GM21528 (cell line): Measurements from ENCODE around the gene HMGXB4.
"Not testable (repeated sequence)": the region's sequence is repeated elsewhere in the genome, so short reads cannot be mapped to it uniquely, and the experiment has no call there.

Experiments used
- ATAC-seq: cut with Tn5 transposase; IDR thresholded peaks from one replicate; pipeline ENCODE4 v1.9.1; 2021; ENCODE audit warnings: mild to moderate bottlenecking, moderate library complexity; ENCODE audit not compliant: unreplicated experiment, low FRiP score

The HMGXB4 gene, protein sequence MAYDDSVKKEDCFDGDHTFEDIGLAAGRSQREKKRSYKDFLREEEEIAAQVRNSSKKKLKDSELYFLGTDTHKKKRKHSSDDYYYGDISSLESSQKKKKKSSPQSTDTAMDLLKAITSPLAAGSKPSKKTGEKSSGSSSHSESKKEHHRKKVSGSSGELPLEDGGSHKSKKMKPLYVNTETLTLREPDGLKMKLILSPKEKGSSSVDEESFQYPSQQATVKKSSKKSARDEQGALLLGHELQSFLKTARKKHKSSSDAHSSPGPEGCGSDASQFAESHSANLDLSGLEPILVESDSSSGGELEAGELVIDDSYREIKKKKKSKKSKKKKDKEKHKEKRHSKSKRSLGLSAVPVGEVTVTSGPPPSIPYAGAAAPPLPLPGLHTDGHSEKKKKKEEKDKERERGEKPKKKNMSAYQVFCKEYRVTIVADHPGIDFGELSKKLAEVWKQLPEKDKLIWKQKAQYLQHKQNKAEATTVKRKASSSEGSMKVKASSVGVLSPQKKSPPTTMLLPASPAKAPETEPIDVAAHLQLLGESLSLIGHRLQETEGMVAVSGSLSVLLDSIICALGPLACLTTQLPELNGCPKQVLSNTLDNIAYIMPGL

DNA sequence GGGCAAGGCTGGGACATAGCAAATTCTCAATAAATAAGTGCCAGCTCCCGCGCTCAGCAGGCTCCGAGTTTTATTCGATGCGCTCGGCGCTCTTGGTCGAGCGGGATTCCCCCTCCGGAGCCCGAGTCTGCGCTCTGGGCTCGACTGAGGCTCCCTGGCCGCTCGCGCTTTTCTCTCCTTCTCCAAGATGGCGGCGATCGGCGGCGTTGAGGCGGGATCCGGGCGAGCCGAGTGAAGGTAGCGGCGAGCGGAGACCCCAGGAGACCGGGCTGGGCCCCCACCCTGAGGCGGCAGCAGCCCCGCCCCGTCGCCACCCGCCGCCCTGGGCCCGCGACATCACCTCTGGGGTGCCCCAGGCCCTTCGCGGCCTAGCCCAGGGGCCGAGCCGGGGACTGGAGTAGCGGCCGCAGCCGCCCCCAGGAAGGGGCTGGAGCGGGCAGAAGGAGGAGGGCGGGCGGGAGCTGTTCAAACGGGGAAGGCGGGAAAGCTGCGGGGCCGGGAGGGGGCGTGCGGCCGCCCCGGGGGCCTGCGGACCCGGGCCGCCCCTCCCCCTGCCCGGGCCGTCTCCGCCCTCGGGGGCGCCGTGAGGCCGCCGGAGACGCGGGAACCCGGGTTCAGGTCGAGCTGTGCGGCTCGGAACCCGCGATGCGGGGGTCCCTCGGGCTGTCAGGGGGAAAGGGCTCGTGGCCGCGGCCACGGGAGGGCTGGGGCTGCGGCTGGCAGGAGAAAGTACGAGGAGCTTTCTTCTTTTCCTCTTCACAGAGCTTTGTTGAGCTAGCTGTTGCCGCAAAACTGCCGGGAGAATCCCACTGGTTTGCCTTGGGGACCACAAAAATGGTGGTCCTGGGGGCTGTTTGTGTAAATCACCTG, at the start of gene HMGXB4:
HMGXB4 (plus strand) TSS at position 173 of the 870 bp plus-strand sequence. CDS start 4,898 bp downstream, outside the sequence.
- peak; percentile 87 for ATAC-seq

DNA sequence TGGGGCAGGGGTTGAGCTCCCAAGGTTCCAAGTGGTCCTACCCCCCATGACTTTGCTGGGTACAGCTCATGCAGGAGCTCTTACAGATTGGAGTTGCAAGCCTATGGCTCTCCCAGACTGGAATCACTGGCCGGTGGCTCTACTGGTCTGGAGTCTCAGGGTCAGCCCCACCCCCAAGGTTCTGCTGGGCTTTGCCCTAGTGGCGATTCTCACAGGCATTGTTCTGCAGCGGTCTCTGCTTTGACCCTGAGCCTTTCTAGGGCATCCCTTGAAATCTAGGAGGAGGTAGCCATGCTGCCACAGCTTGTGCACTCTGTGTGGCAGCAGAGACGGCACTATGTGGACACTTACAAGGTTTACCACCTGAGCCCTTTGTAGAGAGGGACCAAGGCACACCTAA, 49.3 kb upstream of the HMGXB4 start:
- no peak for ATAC-seq

DNA sequence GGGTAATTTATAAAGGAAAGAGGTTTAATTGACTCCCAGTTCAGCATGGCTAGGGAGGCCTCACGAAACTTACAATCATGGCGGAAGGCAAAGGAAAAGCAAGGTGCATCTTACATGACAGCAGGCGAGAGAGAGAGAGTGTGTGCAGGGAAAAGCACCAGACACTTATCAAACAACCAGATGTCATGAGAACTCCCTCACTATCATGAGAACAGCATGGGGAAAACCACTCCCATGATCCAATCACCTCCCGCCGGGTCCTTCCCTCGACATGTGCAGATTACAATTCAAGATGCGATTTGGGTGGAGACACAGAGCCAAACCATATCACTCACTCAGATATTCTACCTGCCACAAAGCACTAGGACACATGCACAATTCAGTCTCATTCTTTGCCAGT, 48.1 kb upstream of the HMGXB4 start:
- ATAC-seq = no peak

DNA sequence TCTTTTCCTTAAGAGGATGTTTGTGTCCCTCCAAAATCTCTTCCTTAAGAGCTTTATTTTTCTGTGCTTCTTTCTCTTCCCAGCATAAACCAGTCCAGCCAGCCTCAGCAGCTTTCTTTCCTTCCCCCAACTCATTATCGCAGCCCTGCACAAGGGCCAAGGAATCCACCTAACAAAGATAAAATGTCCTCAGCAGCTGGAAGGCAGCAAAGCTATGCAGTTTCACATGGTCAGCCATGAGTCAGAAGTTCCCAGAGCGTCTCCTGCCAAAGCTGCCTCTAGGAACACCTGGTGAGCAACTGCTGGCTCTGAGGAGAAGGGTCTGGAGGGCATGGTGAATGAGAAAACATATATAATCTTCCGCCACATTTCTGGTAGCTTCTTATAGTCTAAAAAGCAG, 45.3 kb upstream of the HMGXB4 start:
- ATAC-seq = no peak

DNA sequence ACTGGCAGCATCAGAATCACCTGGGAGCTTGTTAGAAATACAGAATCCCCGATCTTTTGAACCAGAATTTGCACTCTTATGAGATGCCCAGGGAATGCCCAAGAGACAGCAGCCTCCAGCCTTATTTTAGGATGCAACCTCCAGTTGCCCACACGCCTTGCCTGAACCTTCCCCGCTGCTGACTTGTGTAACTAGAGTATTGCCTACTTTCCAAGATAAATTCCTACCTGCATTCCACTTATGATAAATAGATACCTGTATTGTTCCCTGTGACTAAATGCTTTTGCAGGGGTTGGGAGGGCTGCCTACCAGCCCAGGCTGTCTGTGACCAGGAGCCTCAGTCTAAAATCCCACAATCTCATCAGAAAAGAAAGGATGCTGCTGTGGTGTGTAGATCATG, 44.3 kb upstream of the HMGXB4 start:
- no peak for ATAC-seq

DNA sequence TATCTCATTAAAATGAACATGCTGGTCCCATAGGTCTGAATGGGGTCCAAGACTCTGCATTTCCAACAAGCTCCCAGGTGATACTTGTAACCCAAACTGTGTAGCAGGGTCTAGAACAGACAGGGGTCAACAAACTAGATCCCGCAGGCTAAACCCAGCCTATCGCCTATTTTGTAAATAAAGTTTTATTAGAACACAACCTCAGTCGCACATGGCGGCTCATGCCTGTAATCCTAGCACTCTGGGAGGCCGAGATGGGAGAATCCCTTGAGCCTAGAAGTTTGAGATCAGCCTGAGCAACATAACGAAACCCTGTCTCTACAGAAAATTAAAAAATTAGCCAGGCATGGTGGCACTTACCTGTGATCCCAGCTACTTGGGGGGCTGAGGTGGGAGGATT, 42.3 kb upstream of the HMGXB4 start:
- ATAC-seq = no peak

DNA sequence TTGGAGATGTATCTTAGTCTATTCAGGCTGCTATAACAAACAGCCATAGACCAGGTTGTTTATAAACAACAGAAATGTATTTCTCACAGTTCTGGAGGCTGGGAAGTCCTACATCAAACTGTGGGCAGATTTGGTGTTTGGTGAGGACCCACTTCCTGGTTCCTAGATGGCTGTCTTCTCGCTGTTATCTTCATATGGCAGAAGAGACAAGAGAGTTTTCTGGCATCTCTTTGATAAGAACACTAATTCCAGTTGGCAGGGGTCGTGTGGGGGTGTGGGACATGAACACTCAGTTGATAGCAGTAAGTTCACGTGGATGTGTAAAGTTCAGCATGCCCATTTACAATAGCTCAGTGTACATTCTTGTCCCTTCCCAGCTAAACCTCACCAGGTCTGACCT, 41.3 kb upstream of the HMGXB4 start:
- no peak for ATAC-seq

DNA sequence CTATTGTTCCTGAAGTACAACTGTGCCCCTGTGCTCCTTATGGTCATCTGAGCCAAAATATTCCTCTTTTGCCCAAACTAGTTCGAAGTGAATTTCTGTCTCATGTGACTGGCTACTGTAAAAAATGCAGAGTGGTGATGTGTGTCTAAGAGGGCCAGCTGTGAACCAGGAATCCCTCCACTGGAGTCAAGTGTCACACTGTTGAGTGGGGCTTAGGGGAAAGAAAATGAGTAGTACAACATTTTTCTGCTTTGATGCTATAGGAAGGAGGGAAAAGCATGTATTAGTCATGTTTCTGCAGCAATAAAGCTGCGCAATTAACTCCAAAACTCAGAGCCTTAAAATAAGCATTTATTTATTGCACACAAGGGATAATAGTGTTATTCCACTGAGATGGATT, 39.8 kb upstream of the HMGXB4 start:
- no peak for ATAC-seq

DNA sequence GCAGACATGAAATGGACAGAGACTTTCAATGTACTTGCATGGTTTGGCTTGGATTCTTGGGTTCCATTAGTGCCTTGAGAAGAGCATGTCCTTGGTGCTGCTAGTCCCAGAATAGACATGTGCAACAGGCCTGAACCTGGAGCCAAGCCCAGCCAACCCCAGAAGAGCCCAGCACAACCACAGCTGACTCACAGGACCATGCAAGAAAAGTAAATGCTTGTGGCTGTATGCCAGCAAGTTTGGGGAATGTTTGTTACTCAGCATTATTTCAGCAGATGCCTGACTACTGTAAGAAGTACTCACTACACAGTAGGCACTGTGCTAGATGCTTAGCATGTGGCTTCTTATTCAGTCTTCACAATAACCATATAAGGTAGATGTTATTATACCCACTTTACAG, 39.2 kb upstream of the HMGXB4 start:
- no peak for ATAC-seq

DNA sequence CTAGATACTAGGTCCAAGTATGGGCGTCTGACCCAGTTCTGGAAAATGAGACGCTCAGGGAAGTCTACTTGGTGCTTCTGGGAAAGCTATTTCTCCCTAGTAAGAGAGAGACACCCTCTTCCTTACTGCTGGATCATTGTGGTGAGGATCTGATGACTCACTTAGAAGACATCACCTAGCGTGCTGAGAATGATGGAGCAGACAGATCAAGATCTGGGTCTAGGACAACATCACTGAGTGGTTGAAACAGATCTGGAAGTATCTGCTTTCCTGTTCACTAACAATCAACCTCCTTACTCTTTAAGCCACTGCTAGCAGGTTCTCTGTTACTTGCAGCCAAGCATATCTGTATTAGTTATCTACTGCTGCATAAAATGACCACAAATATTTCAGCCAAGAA, 38.3 kb upstream of the HMGXB4 start:
- no peak for ATAC-seq

DNA sequence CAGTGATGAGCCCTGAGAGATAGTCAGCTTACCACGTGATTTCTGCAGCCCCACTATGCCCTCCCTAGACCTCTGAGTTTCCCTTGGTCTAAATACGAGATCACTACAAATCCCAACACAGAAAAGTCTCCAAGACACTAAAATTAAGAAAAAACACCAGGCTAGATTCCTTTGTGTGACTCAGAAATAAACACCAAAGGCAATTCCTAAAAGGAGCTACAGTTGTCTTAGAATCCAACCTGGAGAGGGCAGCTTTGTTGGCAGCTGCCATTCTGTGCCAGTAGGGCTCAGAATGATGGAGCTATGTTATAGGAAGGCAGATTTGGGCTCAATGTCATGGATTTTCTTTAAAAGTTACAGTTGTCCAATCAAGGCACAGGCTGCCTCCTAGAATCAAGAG, 37.1 kb upstream of the HMGXB4 start:
- ATAC-seq = no peak

DNA sequence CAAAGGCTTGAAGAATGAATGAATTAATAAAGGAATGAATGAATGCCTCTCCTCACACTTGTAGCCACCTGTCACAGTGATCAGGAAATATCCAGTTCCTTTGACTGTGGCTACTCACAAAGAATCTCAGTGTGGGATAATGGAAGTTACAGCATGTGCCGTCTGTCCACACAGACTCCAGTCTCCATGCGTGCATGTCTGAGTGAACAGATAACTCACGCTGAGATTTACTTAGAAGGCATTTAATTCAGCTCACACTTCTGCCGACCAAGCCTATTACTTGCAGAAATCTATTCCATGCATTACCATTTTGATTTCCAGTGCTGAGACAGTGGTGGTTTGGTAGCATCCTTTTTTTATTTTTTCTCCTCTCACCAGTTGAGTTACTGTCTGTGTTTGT, 32.3 kb upstream of the HMGXB4 start:
- no peak for ATAC-seq

DNA sequence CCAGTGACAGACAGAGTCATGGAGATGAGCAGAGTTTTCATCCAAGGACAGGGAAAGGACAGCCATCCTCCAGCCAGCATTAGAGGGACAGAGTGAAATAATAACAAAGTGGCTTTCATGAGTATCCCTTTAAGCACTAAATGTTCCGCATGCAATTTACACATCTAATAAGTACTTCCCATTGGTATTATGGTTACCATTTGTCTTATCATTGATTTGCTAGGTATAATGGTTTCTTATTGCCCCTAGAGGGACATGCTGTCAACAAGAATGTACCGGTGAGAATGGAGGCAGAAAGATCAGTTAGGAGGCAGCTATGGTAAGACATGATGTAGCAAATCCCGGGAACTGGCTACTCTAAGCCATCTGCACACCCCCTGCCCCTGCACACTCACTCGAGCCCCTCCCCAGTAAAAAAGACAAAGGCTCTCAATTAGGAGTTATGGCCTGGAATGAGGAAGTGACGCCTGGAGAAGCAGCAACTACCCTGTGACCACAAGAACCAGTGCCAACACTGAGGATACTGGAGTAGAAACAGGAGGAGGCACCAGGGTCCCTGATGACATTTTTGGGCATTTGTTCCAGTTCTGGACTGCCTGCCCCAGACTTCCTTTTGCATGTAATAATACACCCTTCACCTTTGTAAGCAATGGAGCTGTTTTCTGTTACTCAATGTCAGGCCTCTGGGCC, 30.2 kb upstream of the HMGXB4 start:
- no peak for ATAC-seq

DNA sequence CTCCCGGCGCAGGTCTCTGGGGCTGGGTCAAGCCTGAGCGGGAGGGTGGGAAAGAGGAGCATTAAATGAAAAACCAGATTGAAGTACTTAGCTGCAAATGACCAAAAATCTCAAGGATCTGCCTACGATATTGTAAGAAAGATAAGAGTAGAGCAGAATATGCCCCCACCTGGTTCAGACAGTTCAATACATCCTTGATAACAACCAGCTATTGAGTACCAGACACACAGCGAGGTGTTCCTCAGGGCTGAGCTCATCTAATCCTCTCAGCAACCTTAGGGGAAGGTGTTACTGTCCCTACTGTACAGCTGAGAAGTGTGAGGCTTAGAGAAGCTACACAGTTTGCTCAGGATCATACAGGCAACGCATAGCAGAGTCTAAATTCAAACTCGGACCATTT, 27.4 kb upstream of the HMGXB4 start:
- no peak for ATAC-seq

DNA sequence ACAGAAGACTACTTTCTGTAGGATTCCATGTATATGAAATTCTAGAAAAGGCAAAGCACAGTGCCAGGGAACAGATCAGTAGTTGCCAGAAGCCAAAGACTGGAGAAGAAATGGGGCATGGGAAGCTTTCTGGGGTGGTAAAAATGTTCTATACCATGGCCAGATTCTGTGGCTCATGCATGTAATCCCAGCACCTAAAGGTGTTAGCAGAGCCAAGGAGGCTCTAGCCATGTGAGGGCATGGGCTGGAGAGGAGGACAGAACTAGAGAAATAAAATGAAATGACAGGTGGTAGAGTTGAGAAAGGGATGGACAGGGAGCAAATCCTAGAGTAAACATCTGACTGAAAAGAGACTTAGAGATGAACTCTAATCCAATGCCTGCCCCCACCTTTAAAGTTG, 26.9 kb upstream of the HMGXB4 start:
- ATAC-seq = no peak

DNA sequence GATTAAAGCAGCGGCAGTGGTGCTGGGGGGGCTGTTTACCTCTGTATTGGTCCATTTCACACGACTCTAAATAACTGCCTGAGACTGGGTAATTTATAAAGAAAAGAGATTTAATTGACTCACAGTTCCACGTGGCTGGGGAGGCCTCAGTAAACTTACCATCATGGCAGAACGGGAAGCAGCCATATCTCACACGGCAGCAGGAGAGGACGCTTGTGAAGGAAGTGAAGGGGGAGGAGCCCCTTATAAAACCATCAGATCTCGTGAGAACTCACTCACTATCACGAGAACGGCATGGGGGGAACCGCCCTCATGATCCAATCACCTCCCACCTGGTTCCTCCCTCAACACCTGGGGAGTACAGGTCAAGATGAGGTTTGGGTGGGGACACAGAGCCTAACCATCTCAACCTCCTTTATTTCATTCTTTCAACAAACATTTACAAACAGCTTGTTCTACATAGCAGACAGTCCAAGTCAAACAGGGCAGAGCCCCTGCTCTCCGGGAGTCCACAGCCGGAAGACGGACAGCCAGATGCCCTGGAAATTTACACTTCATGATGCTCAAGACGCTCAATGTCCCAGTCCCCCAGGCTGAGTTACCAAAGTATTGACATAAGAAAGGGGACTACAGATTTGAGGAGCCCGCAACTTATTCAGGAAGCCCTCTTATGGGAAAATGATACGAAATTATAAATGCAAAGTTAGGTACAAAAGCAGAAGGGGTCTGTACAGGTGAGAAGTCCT, 26.3 kb upstream of the HMGXB4 start:
- no peak for ATAC-seq

DNA sequence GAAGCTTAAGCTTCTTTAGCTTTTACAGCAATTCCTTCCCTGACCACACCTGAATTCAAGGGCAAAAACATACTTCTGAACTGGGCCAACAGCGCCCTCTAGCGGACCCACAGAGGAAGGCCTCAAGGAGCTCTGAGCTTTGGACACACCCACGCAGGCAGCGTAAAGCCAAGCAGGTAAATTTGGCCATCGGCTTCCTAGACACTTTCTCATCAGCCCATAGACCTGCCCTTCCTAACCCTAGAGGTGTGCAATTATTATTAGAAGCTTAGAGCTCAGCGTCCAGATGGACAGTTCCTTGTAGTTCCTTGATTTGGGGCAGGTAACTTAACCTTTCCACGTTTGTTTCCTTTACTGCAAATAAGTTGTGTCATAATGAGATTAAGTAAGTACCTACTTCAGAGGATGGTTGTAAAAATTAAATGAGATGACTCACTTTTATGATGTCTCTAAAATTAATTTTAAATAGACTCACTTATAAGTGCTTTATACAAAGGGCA, 25.7 kb upstream of the HMGXB4 start:
- no peak for ATAC-seq

DNA sequence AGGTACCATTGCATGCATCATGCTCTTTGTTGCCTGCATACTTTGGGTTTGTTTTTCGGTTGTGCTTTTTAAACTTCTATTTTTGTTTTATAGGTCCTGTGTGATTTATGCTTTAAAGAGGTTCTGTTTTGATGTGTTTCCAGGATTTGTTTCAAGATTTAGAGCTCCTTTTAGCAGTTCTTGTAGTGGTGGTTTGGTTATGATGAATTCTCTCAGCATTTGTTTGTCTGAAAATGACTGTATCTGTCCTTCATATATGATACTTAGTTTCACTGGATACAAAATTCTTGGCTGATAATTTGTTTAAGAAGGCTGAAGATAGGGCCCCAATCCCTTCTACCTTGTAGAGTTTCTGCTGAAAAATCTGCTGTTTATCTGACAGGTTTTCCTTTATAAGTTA, 18.5 kb upstream of the HMGXB4 start:
- not testable (repeated sequence) for ATAC-seq

DNA sequence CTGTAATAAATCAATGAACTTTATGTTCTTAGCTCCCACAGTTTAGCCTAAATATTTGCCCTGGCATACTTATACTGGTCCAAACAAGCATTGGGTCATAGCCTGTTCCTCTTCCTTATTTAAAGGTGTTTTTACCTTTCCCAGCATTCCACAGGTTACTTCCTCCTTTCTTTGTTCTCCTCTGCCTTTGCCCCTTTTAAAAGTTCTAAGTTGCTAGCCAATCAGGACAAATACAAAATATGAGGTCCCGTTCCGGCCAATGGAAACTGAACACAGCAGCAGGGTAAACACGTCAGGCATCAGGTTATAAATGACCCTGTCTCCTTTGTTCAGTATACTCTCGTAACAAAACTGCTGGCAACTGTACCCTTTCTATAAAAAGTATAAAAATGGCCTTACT, 12.8 kb upstream of the HMGXB4 start:
- ATAC-seq = not testable (repeated sequence)

DNA sequence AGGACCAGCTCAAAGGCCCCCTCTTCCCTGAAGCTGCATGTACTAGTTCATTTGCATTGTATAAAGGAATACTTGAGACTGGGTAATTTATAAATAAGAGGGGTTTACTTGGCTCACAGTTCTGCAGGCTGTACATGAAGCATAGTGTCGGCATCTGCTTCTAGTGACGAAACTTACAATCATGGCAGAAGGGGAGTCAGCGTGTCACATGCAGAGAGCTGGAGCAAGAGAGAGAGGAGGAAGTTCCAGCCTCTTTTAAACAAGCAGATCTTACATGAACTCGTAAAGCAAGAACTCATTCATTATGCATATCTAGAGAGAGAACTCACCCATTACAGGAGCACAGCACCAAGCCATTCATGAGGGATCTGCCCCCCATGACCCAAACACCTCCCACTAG, 7.1 kb upstream of the HMGXB4 start:
- ATAC-seq = no peak
